Stimulated activated CD4-positive, alpha-beta T cell treated with anti-CD3 and anti-CD28 coated beads, Interleukin-12 subunit alpha, Interleukin-12 subunit beta, amount 100 ng/mL, for 4 hours (primary cell): ENCODE measurements around the gene MPO.

Source experiments
- DNase-seq: peaks from one replicate; pipeline ENCODE4 v3.0.0-alpha.2; 2020

MPO gene

DNA sequence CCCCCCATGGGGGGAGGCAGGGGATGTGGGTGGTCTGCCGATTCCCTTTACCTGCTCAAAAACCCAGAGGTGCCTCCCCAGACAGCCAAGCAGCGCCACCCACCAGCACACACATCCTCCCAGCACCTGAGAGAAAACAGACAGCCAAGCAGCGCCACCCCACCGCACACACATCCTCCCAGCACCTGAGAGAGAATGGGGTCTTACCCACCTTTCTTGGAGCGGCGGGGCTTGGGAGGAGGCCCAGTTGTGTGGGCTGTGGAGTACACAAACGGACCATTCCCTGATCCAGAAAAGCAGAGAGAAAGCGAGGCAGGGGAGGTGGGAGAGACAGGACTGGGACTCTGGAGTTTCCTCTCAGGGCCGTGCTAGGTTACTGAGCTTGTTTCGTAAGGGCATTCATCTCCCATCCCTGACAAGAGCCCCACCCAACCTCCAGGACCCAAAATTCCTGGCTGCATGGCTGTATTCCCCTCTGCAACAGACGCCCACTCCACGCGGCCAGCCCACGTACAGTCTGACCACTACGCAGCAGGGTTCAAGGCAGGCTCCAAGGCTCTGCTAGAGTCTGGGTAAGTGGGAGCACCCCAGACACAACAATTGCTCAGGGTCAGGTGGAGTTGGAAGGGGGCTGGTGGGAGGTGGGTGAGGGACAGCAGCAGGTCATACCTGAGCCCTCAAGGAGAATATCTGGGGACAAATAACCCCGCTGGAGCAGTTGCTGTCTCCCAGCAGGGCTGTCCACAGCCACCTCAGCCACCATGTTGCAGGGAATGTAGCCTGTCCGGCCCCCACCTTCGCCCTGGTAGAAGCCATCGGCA, 25.6 kb upstream of the MPO start:
- no peak for DNase-seq

- no peak for DNase-seq
These were observed 24.9 kb upstream of the MPO start for GRCh38 chr17:58305626-58306025.

- no peak for DNase-seq
These were observed 24.2 kb upstream of the MPO start for GRCh38 chr17:58304750-58305486.

DNA sequence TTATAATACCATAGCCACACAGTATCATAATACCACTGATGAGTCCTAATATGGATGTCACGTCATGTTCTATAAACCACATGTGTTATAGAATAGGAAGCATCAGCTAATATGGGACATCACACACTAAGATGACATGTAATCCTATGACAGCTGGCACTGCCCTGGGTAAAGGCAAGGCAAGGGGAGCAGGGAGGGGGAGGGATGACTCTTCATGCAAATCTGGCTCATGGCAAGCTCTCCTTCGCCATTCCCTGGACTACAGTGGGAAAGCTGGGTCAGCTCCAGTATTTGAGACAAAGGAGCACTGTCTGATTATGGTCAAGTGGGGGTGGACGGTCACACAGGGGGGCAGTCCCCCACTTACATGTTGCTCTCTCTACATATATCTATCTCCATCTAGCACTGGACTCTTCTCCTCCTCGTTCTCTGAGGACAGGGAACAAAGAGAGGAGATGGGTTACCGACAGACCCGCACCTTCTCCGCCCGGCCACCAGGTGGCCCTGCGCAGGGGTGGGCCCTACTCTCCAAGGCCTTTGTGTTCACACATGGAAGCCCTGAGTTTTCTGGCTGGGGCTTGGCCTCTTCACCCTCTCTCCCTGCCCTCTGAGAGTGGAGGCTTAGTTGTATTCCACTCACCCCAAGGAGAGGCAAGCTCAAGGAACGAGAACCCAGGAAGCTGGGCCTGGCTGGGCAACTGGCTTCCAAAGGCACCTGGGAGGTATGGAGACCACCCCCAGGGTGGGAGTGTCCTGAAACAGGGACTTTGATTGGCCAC, 23.4 kb upstream of the MPO start:
- DNase-seq = peak; percentile 54

GRCh38 chr17:58302919-58303585, 22.3 kb upstream of the MPO start:
- no peak for DNase-seq

DNA sequence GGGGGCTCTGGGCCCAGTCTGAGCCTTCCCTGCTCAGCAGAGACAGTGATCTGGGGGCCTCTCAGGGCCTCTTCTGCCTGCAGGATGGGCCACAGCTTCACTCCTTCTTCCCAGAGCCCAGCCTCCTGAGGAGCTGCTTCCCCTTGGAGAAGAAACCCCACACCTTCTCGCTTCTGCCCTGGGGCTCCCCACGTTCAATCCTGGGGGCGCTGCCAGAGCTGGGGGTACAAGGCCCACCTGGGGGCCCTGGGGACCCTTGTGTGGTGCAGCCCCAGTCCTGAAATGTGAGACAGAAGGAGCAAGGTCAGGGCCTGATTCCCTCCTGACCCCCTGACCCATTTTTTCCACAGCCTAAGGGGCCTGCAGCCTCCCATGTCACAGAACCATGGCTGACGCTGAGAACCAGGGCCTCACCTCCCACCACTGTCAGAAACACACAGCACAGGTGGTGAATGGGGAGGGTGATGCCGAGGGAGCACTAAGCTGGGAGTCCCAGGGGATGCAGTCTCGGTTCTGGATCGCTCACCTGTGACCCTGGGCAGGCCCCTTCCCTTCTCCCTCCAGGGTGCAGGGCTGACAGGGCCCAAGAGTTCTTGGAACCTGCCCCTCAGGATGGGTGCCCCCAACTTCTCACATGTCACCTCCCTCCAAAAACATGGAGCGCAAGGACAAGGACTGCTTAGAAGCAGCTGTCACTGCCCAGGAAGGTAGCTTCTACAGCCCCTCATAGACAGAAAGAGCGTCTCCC, 21.6 kb upstream of the MPO start:
- no peak for DNase-seq

GRCh38 chr17:58301504-58302150, 20.9 kb upstream of the MPO start:
- DNase-seq = no peak

GRCh38 chr17:58300336-58300735, 19.6 kb upstream of the MPO start:
- no peak for DNase-seq

GRCh38 chr17:58294034-58294433, 13.3 kb upstream of the MPO start:
- no peak for DNase-seq

DNA sequence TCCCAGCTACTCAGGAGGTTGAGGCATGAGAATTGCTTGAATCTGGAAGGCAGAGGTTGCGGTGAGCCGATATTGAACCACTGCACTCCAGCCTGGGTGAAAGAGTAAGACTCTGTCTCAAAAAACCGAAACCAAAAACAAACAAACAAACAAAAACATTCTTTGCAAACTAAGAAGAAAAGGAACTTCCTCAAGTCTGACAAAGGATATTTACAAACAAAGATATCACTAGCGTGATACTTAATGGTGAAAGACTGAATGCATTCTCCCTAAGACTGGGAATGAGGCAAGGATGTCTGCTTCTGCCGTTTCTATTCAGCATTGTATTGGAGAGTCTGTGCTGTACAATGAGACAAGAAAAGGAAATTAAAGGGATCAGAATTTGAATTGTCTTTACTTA, 10.5 kb upstream of the MPO start:
- no peak for DNase-seq

GRCh38 chr17:58289869-58290268, 9.1 kb upstream of the MPO start:
- DNase-seq = no peak

- DNase-seq = no peak
These were observed 4.7 kb upstream of the MPO start for GRCh38 chr17:58285422-58285810.

DNA sequence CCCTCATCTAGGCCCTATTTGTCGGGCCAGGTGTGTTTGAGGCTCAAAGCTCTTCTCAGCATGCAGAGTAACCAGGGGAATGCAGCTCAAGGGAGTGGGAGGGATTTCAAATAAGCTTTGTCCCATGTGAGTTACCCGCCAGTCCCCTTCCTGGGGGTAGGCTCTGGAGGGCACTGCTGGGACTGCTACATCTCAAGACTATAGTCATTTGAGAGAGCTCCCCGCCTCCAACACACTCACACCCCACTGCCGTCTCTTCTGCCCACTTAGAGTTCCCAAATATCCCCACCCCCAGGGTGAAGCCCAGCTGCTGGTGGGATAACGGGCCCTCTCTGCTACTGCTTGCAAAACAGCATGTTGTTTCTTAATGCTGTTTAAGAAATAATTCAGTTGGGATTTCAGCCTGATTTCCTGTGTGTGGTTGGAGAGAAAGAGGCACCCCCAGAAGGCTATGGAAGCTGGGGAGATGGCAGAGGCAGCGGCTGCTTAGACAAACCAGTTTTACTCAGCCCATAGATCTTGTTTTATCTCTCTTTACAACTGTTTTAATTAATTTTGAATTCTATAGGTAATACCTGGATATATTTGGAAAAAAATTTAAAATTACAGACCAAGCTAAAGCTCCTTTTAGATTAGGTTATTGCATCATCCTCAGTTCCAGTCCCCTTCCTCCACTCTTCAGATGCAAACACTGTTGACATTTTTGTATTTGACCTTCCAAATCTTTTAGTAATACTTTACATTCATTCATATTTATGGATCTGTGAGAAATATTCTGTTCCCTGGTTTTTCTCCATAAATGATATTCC, 4.1 kb upstream of the MPO start:
- no peak for DNase-seq

- DNase-seq = no peak
These were observed 3.2 kb upstream of the MPO start for GRCh38 chr17:58283674-58284612.

- no peak for DNase-seq
These were observed 1.7 kb upstream of the MPO start for GRCh38 chr17:58282442-58282841.

DNA sequence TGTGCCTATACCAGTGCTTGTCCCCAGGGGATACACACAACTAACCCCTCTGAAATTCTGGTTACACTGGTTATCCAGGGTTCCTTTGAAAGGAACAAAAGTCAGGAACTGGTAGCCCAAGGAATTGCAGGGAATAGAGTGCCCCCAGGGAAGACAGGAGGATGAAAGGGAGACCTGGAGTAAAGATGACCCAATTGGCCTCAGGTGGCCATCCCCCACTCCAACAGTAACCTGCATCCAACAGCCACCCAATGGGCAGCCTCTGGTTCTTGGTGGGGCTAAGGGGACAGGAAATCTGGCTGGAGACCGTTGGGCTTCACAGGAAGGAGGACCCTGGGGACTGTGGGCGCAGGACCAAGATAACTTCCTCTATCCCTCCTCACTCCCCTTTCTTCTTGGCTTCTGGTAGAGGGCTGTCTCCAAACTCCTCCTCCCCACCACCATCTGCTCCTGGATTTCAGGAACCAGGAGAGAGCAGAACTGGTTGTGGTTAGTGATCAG, 826 bp upstream of the MPO start:
- DNase-seq = no peak

DNA sequence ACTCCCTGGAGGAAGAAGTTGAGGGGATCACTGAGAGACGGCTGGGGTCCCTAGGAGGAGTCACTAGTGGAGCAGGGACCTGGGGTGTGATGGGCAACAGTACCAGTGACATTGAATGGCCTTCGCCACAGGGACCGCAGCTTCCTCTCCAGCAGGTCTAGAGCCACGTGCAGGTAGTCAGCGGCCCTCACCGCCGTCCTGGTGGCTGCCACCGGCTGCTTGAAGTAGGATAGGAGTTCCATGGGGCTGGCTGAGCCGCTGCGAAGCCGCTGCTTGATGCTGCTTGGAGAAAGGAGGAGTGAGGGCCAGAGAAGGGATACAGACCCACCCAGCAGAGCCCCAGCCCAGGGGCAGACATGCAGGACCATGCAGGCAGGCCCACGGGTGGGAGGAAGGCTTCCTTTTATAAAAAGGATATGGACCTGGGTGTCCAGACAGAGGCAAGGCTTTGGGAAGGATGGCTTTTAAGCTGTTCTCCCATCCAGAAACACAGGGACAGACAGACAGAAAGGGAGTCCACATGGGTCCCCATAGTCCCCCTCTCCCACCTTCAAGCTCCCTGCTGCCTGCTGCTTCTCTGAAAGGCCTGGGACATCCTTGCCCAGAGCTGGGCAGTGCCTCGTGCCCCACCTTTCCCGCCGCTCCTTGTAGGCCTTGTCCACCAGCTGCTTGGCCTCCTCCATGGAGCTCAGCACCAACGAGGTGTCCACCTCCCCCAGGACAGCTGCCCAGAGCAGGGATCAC, 827 bp downstream of the MPO start:
- no peak for DNase-seq

- no peak for DNase-seq
These were observed 1.6 kb downstream of the MPO start for GRCh38 chr17:58279016-58279711.
